ENCODE results near the gene AGFG2. TPM values are rescaled to one million over a fixed set of nuclear protein-coding genes. Genes with fewer than 3 reads are reported as not detected.

AGFG2 gene
- total RNA-seq, 1 donor from 2014 or later = 28.5 TPM

DNA sequence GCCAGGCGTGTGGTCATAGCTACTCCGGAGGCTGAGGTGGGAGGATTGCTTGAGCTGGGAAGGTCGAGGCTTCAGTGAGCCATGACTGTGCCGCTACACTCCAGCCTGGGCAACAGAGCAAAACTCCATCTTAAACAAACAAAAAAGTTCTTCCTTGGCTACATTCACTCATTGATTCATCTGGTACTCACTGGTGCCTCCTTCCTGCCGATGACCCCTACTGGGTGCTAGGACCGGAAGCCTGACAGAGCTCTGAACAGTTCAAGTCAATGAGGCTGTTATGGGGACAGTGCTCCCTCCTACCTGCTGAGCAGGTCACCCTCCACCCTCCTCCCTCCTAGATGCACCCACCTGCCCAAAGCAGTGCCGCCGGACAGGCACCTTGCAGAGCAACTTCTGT is 68.1 kb downstream of the AGFG2 start:
- DNase-seq (ENCODE audit: low read depth in 2 of 2) = no peak

DNA sequence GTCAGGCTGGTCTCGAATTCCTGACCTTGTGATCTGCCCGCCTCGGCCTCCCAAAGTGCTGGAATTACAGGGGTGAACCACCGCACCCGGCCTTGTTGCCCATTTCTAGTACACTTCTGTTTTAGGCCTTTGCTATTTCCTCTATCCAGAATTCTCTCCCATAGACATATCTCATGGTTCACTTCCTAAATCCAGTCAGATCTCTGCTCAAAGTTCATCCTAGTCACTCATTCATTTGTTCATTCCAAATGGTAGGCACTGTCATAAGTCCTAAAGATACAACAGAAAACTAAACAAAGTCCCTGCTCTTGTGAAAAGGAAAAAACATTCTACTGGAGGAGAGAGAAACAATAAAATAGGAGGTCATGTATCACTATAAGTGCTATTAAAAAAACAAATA is 71.0 kb downstream of the AGFG2 start:
- DNase-seq (ENCODE audit: low read depth in 2 of 2) = no peak

DNA sequence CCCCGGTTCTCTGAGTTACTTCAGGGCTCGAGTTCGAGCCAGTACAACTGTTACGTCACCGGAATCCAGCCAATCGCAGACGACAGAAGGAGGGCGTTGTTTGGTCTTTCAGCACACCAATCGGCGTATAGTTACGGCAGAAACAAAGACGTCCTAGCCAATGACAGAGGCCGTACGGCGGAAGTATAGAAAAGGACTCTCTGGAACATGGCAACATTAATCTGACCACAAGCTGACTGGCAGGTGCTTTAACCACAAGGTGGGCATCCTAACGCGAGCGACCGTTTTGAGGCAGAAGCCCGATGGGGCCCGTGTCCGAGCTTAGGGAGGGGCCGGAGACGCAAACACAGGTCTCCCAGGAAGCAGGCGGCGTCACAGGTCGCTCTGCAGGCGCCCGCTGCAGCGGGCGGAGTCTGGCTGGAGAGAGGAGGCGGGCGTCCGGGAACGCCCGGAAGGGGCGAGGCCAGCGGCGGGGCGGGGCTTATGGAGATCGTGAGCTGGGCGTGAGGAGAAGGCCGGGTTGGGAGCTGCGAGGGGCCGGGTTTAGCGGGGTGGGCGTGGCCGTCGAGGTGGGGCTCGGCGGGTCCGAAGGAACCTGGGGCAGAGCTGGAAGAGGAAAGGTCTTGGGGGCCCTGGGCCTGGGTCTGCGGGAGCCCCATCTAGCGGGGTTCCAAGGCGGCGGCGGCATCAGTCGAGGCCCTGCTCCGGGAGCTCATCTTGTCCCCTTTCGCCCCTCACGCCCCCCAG is 73.2 kb downstream of the AGFG2 start, which contains the start of gene MOSPD3:
Gene MOSPD3 (plus strand): TSS at position 558 of the 747 bp plus-strand sequence. CDS start 252 bp downstream, outside the sequence.
- DNase-seq (ENCODE audit: low read depth in 2 of 2) = peak; percentile 99 to 100

DNA sequence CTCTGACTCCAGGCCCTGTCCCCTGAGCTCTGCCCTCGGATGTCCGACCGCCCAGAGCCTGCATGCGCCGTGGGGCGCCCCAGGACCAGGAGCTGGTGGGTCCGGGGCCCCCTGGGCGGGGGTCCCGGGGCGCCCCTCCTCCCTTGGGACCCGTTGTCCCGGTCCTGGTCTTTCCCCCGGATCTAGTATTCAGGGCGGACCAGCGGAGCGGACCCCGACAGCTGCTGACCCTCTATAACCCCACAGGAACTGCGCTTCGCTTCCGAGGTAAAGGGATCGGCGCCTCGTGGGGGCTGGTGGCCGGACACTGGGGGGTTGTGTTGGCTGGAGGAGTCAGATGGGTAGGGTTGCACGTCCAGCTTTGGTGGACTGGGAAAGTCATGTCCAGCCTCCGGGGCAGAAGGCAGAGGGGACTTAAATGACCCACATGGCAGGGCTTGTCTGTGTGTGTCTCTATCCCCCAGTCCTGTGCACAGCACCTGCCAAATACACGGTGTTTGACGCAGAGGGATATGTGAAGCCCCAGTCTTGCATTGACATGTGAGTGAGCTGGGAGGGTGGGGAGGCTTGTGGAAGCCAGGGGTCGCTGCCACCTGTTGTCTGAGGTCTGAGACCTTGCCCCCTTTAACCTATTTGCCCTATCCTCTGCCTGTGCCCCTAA is 73.9 kb downstream of the AGFG2 start:
- peak in 1 of 2 donors; percentile 21 for DNase-seq (ENCODE audit: low read depth in 2 of 2)

DNA sequence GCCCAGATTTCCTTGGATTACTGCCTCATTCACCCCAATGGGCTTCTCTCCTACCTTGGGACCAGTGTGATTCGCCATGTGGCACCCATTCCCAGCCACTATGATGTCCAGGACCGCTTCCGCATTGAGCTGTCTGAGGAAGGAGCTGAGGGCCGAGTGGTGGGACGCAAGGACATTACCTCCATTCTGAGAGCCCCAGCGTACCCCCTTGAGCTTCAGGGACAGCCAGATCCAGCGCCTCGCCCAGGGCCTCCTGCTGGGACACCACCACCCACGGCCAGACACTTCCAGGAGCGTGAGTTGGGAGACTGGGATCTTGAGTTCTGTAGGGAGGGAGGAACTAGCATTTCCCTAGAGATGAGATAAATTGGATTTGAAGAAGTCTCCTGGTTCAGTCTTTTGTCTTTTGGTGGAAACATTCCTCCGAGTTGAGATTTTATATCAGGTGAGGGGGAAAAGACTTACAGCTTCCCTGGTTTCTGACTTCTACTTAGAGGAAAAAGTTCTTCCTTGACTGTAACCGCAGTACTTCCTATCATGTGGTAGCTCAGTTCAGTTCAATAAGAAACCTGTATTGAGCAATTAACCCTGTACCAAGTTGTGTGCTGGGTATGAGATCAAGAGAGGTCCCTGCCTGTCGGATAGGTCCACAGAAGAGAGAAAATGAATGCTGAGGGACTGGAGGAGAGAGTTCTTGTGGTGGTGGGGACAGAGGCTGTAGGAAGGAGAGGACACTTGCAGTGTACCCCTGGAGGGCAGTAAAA is 74.6 kb downstream of the AGFG2 start:
- DNase-seq (ENCODE audit: low read depth in 2 of 2) = no peak

DNA sequence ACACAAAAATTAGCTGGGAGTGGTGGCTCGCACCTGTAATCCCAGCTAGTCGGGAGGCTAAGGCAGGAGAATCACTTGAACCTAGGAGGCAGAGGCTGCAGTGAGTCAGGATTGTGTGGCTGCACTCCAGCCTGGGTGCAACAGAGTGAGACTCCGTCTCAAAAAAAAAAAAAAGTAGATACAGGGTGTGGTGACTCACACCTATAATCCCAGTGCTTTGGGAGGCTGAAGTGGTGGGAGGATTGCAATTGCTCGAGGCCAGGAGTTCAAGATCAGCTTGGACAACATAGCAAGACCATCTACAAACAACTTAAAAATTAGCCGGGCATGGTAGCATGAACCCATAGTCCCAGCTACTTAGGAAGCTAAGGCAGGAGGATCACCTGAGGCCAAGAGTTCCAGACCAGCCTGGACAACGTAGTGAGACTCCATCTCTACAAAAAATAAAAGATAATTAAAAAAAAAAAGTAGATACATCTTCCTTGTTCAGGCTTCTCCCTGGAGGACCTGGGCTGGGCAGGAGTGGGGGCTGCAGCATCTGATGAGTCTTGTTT is 75.4 kb downstream of the AGFG2 start:
- no peak for DNase-seq (ENCODE audit: low read depth in 2 of 2)

Other genes starting within 250 kb of the AGFG2 start
- gene SPDYE3, start 231.5 kb upstream of the AGFG2 start, total RNA-seq = not detected in 2 replicates
- 4.1 and 10.2 TPM in 2 replicates for gene PILRB, start 181.1 kb upstream of the AGFG2 start, total RNA-seq
- gene PILRA, start 165.7 kb upstream of the AGFG2 start, total RNA-seq = 0.13 TPM in 1 of 2 replicates, not detected in the other
- gene ZCWPW1, start 110.5 kb upstream of the AGFG2 start, total RNA-seq = 0.76 and 0.77 TPM in 2 replicates
- gene MEPCE, start 109.4 kb upstream of the AGFG2 start, total RNA-seq = 32.2 and 49.6 TPM in 2 replicates
- gene PPP1R35, start 102.7 kb upstream of the AGFG2 start, total RNA-seq = 10.1 and 11.6 TPM in 2 replicates
- gene SPACDR, start 74.9 kb upstream of the AGFG2 start, total RNA-seq = 0.39 and 0.76 TPM in 2 replicates
- gene TSC22D4, start 60.0 kb upstream of the AGFG2 start, total RNA-seq = 18.5 and 37.6 TPM in 2 replicates
- 2.1 and 3.9 TPM in 2 replicates for gene NYAP1, start 55.3 kb upstream of the AGFG2 start, total RNA-seq
- gene SAP25, start 34.7 kb downstream of the AGFG2 start, total RNA-seq = 0.13 TPM in 1 of 2 replicates, not detected in the other
- gene LRCH4, start 46.9 kb downstream of the AGFG2 start, total RNA-seq = 5.1 and 6.1 TPM in 2 replicates
- gene FBXO24, start 47.1 kb downstream of the AGFG2 start, total RNA-seq = 0.13 and 0.25 TPM in 2 replicates
- gene PCOLCE, start 63.2 kb downstream of the AGFG2 start, total RNA-seq = 0.13 and 0.51 TPM in 2 replicates
- gene MOSPD3, start 73.3 kb downstream of the AGFG2 start, total RNA-seq = 6.7 and 6.8 TPM in 2 replicates
- gene TFR2, start 102.3 kb downstream of the AGFG2 start, total RNA-seq = 0.13 and 0.26 TPM in 2 replicates
- not detected in 2 replicates for gene ACTL6B, start 117.2 kb downstream of the AGFG2 start, total RNA-seq
- gene GNB2, start 134.5 kb downstream of the AGFG2 start, total RNA-seq = 61.2 and 97.4 TPM in 2 replicates
- 9.0 and 15.2 TPM in 2 replicates for gene GIGYF1, start 155.0 kb downstream of the AGFG2 start, total RNA-seq
- gene POP7, start 166.9 kb downstream of the AGFG2 start, total RNA-seq = 32.2 and 36.6 TPM in 2 replicates
- gene EPO, start 181.3 kb downstream of the AGFG2 start, total RNA-seq = not detected in 2 replicates
- not detected in 2 replicates for gene ZAN, start 194.4 kb downstream of the AGFG2 start, total RNA-seq

Data from dermis microvascular lymphatic vessel endothelial cell (primary cell).